GM21515 (cell line): ENCODE results near the gene IFI44L.

Experiments used
- ATAC-seq: cut with Tn5 transposase; IDR thresholded peaks from one replicate; pipeline ENCODE4 v1.9.1; 2021; ENCODE audit not compliant: unreplicated experiment

Gene IFI44L

GRCh38 chr1:78619803-78620579, at the start of gene IFI44L:
Gene IFI44L, plus strand, starts transcription at chr1:78620448. Its CDS starts 7,468 bp downstream, at chr1:78627916.
- ATAC-seq, result peak; percentile 51

DNA sequence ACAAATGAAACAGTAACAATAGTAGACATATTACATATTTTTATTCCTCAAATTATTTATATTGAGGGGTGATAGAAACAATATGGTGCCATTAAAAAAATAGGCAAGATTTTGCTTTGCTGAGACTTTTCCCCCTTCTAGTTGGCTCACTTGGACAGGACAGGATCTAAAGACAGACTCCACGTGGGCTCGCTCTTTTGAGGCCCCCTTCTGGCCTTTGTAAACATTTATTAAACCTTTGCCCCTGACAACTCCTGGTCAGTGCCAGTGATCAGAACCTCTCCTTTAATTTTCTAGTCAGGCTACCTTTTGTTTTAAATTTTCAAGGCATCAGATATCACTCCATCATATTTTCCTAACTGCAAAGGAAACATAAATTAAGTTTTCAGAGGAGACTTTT, 49.7 kb upstream of the IFI44L start:
- ATAC-seq, result no peak

DNA sequence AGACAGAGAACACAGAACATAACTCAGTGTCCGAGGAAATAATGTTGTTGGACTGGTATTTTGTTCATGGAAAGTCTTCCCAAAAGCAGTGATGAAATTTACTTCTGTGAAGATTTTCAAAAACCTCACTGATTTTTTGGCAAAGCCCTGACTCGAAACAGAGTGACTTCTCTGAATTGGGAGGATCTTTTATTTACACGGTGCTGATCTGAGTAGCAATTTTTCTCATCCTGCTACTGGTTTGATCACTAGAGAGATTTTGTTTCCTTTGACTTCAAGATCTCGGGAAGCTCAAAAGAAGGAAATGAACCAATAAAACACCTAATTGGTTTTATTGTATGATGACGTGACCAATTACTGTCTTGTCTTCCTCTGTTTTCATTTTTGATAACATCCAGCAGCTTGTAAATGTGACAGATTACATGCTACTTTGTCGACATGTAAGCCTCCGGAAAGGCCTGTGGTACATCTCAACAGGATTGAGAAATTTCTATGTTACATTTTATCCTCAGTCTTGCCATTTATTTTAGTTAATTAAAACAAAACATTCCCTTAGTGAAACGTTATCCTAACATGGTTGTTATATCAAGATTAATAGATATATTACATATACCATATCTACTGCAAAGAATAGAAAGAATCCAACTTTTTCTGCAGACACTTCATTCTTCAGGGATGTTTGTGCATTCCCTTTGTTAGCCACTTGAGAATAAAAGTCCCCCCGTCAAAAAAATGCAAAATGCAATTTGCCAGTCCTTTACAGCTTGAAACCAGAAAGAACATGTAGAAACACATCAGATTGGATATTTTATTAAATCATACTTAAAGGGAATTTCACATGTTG, 42.8 kb upstream of the IFI44L start:
- no peak for ATAC-seq

GRCh38 chr1:78586572-78586971, 33.7 kb upstream of the IFI44L start:
- no peak for ATAC-seq

GRCh38 chr1:78587211-78587610, 33.0 kb upstream of the IFI44L start:
- ATAC-seq, result no peak

- no peak for ATAC-seq
These were observed 28.3 kb upstream of the IFI44L start for GRCh38 chr1:78591971-78592370.

- no peak for ATAC-seq
These were observed 21.0 kb upstream of the IFI44L start for GRCh38 chr1:78599294-78599693.

- no peak for ATAC-seq
These were observed 19.2 kb upstream of the IFI44L start for GRCh38 chr1:78601068-78601467.

- no peak for ATAC-seq
These were observed 17.0 kb upstream of the IFI44L start for GRCh38 chr1:78603206-78603605.

- ATAC-seq, result no peak
These were observed 15.6 kb upstream of the IFI44L start for GRCh38 chr1:78604643-78605042.

DNA sequence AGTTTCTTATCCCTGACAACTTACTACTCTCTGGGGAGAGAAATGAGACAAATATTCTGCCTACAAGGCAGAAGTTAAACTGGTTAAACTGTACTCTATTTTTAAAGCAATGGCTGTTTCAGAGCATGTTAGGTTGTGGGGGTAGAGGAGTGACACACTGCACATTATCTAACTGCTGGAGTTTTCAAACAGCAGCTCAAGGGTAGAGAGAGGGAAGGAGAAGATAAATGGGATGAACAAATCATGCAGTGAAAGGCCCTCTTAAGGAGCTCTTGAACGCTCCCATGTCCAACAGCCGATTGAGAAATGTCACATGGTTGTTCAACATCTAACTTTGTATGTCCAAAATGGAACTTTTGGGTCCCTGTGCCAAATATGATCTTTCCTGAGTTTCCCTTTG, 14.0 kb upstream of the IFI44L start:
- ATAC-seq, result no peak

- no peak for ATAC-seq
These were observed 12.8 kb upstream of the IFI44L start for GRCh38 chr1:78607334-78607927.

DNA sequence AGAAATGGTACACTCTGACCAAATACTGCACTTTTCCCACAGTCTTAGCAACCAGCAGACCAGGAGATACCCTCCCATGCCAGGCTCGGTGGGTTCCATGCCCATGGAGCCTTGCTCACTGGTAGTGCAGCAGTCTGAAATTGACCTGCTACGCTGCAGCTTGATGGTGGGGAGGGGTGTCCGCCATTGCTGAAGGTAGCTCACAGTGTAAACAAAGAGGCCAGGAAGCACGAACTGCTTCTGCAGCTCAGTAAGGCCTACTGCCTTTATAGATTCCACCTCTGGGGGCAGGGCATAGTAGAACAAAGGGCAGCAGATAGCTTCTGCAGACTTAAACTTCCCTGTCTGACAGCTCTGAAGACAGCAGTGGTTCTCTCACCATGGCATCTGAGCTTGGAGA, 12.3 kb upstream of the IFI44L start:
- ATAC-seq, result no peak

DNA sequence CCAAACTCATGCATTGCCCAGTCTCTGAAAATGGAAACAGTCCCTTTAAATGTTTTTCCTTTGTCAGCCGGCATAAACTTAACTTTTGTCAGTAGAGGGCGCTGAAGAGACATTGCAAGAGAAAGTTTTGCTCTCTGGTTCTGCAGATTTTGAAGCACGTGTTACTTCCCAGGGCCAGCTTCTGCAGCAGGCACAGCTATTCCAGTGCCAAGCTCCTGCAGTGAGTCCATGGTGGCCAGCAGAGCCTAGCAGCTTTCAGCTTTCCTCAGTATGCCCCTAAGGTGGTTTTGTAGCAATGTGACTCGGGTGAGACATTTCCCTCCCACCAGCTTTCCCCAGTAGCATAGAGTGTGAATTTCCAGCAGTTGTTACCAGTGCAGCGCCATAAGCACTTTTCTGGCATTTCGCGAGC, 2.6 kb upstream of the IFI44L start:
- ATAC-seq, result peak; percentile 46

GRCh38 chr1:78619032-78619431, 1.2 kb upstream of the IFI44L start:
- ATAC-seq, result no peak

- no peak for ATAC-seq
These were observed 824 bp upstream of the IFI44L start for GRCh38 chr1:78619446-78619802.

DNA sequence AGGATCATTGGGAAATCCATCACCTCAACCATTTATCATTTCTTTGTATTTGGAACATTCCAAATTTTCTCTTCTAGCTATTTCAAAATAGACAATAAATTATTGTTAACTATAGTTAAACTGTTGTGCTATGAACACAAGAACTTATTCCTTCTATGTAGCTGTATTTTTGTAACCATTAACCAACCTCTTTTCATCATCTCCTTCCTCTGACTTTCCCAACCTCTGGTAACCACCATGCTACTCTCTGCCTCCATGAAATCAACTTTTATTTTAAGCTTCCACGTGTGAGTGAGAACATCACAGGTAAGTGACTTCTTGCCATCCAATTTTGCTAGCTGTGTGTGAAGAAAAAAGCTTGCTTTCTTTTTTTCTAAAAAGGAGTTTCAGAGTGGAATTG, 418 bp downstream of the IFI44L start:
- ATAC-seq, result no peak

- no peak for ATAC-seq
These were observed 2.3 kb downstream of the IFI44L start for GRCh38 chr1:78622548-78622947.

DNA sequence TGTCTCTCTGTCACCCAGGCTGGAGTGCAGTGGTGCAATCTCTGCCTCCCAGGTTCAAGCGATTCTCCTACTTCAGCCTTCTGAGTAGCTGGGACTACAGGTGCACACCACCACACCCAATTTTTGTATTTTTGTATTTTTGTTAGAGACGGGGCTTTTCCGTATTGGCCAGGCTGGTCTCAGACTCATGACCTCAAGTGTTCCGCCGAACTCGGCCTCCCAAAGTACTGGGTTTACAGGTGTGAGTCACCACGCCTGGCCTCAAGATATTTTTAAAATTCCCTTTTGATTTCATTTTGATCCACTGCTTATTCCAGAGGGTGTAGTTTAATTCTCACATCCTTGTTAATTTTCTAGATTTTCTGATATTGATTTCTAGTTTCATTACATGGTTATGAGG, 3.8 kb downstream of the IFI44L start:
- no peak for ATAC-seq

DNA sequence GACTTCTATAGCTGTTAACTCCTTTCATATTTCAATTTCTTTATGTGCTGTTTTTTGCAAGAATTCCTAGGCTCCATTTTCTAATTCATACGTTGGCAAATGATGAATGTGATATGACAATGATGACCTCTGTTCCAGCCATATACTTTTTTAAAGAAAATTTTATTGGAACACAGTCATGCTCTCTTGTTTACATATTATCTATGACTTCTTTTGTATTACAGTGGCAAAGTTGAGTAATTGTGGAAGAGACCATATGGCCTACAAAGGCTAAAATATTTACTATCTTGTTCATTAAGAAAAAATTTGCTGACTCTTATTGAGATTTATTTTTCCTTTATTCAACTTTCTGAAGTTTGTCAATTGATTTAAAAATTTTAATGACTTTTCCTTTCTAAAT, 7.1 kb downstream of the IFI44L start:
- no peak for ATAC-seq

- ATAC-seq, result no peak
These were observed 10.4 kb downstream of the IFI44L start for GRCh38 chr1:78630600-78630999.

DNA sequence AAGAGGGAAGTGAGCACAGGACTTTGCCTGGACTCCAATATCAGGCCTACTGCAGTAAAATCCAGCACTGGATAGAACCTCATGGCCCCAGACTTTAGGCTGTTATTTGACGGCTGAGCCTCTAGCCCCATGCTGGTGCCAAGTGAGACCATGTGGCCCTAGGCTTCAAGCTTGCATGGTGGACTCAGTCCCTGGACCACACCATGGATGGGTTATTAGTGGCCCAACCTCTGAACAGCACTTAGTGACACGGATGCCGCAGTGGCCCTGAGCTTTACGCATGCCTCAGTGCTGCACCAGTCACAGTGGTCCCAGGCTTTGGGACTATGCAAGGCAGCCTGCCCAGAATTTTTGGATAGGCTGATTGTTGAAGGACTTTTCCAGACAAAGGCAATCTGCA, 13.0 kb downstream of the IFI44L start:
- no peak for ATAC-seq
